ENCODE data around the gene IFITM10.
A peak's percentile ranks its signal among the peaks of the same experiment; 100 is the strongest.

Gene IFITM10

GRCh38 chr11:1750481-1750839, at the start of gene IFITM10:
IFITM10 (minus strand) TSS chr11:1750595; CDS start chr11:1750442, 153 bp downstream.
- peak; percentile 52 for DNase-seq (ENCODE audit: low read depth)

GRCh38 chr11:1797391-1798125, 47.2 kb upstream of the IFITM10 start:
- DNase-seq (ENCODE audit: low read depth), result no peak

DNA sequence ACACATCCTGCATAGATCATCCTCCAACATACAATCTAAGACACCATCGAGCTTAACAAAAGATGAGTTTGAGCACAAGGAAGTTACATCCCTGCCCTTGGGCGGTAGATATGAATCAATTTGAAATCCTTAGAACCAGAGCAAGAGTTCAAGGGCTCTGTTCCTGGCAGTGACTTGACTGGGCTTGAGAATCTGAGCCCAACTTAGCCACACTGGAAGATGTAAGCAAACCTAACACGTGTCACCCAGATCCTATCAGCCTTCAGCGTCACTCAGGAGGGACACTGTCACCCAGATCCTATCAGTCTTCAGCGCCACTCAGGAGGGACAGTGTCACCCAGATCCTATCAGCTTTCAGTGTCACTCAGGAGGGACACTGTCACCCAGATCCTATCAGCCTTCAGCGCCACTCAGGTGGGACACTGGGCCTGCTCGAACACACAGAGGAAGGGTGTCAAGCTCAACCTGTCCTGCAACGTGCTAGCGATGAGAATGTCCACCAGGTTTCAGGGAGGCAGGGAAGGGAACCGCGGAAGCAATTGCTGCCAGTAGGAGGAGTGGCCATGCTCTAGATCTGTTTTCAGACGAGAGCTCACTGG, 46.1 kb upstream of the IFITM10 start:
- no peak for DNase-seq (ENCODE audit: low read depth)

DNA sequence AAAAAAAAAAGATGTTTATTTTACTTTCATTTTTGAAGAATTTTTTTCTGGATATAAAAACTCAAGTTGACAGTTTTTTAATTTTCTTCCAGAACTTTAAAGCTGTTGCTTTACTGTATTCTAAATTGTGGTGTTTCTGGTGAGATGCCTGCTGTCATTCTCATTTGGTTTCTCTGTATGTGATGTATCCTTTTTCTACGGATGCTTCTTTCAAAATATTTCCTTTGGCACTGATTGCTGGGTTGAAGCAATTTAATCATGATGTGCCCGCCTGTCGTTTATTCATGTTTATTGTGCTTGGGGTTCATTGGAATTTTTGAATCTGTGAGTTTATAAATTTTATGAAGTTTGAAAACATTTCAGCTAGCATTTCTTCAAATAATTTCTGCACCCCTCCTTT, 42.7 kb upstream of the IFITM10 start:
- no peak for DNase-seq (ENCODE audit: low read depth)

- no peak for DNase-seq (ENCODE audit: low read depth)
Measured at GRCh38 chr11:1792461-1792860, 42.1 kb upstream of the IFITM10 start.

GRCh38 chr11:1791912-1792311, 41.5 kb upstream of the IFITM10 start:
- no peak for DNase-seq (ENCODE audit: low read depth)

DNA sequence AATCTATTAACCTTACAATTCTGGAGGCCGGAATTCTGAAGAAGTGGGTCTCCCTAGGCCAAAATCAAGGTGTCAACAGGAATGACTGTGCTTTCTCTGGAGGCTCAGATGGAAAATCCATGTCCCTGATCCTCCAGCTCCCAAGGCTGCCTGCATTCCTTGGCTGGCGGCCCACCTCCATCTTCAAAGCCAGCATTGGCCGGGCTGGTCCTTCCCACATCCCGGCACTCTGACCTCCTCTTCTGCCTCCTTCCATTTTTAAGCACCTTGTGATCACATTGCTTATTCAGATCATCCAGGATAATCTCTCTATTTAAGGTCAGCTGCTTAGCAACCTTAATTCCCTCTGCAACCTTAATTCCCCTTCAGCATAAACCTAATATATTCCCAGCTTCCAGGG, 36.1 kb upstream of the IFITM10 start:
- DNase-seq (ENCODE audit: low read depth), result no peak

- no peak for DNase-seq (ENCODE audit: low read depth)
Measured at GRCh38 chr11:1785749-1786413, 35.5 kb upstream of the IFITM10 start.

GRCh38 chr11:1784761-1785650, 34.6 kb upstream of the IFITM10 start:
- no peak for DNase-seq (ENCODE audit: low read depth)

GRCh38 chr11:1783725-1784529, 33.5 kb upstream of the IFITM10 start:
- DNase-seq (ENCODE audit: low read depth), result no peak

- peak; percentile 51 for DNase-seq (ENCODE audit: low read depth)
Measured at GRCh38 chr11:1782831-1783724, 32.7 kb upstream of the IFITM10 start.

DNA sequence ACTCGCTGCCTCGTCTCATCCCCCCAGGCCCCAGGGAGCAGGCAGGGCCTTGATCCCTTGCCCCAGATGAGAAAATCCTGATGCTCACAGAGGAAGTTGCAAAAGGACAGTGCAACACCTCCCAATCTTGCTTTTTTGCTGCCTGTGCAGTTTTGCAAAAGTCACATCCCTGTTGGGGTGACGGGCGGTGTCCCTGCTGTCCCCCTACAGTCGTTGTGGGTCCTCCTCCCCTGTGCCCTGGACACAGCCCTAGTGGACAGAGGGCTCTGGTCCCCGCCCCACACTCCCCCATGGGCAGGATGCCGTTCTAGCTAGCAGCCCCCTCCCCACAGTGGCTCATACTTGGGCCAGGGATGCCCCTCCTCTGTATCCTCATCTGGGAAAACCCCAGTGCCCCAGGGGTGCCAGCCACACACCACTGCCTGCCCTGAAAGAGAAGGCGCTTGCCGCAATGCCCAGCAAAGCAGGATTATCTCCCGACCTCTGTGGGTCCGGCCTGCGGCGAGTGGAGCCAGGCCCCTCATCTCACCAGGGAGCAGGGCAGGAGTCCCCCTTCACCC, 31.7 kb upstream of the IFITM10 start:
- DNase-seq (ENCODE audit: low read depth), result no peak

- no peak for DNase-seq (ENCODE audit: low read depth)
Measured at GRCh38 chr11:1781593-1781975, 31.2 kb upstream of the IFITM10 start.

DNA sequence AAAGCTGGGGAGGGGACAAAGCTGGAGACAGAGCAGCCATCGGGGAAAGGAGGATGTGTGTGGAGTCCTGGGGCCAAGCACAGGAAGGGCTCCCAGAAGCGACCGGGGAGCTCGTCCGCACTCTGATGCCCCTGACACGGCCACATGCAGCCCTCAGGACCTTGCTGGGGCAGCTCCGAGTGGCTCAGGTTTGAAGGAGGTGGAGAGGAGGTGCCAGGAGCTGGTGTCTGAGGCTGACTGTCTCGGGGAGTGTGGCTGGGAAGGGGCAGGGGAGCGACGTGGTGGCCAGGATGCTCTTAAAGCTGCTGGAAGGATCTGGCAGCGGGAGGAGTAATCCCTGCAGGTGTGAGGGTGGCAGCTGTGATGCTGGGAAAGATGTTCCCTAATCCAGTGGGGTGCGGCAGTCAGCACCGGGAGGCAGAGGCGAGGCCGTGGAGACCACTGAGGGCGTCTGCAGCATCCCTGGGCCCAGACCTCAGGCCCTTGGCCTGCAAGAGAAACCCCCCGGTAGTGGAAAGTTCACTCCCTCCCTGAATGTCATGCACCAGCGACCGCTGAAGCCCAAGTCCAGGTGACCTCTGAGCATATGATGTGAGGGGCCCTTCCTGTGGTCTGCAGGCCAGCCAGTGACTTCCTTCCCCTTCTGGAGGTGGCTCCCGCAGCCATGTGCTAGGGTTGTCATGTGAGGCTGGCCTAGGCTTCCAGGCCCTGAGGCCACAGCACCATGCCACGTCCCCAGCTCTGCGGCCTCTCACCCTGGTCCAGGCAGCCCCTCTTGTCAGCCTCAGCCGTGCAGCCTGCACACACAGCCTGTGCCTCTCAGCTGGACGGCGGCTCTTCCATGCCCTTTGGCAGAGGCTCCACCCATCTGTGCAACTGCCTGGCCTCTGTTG, 30.6 kb upstream of the IFITM10 start:
- DNase-seq (ENCODE audit: low read depth), result no peak

- no peak for DNase-seq (ENCODE audit: low read depth)
Measured at GRCh38 chr11:1779806-1780699, 29.7 kb upstream of the IFITM10 start.

DNA sequence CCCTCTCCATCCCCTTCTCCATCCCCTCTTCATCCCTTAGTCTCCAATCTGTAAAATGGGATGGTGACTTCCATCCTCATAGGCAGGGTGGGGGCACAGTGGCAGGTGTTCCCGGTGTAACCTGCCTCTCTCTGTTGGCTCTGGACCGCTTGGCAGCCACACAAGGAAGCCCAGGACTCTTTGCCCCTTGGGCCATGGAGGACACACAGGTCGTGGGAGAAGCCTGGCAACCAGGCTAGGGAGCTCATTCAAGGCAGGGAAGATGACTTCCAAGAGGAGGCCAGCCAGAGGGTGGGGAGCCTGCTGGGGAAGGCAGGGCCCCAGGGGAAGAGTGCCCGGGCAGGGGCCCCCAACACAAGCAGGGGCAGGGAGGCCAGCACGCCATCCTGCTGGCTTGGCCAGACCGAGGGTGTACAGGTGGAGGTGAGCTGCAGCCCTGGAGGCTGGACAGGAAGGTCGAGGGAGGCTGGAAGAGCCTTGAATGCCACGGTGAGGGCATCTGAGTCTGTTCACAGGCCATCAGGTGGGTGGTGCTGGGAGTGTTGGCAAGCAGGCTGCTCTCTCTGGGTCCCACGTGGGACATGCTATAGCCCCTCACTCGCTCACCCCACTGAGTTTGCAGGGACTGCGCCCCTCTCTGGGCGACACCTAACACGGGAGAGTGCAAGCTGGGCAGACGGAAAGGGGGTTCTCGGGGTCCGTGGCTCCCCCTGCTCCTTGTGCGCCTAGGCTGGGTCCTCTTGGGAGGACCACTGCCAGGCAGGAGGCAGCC, 28.8 kb upstream of the IFITM10 start:
- no peak for DNase-seq (ENCODE audit: low read depth)

Data from amniotic epithelial cell (primary cell).